ENCODE results near the gene HSPA12A. TPM values are rescaled to one million over a fixed set of nuclear protein-coding genes. Genes with fewer than 3 reads are reported as not detected.

The HSPA12A gene
- total and polyA plus RNA-seq, 7 experiments from 2014 or later = 0.06 to 0.07 TPM; not detected in 5

- Mint-ChIP-seq H3K27me3 (peaks cover 5 to 49% (median 29%) of the 10 kb centered on the region in 5 donors), H3K4me3 (no peak overlapping the region), H3K27ac (no peak overlapping the region), H3K4me1 (peaks cover 0 to 8% (median 0%) of the 10 kb centered on the region in 7 donors), H3K36me3 (no peaks in the 10 kb centered on the region), H3K9me3 (no peaks in the 10 kb centered on the region)
- DNase-seq = no peak
- ATAC-seq = no peak
- no peak overlapping the region for H3K27ac ChIP-seq (ENCODE audit: low read depth, low read length)
- H3K36me3 ChIP-seq (ENCODE audit: control insufficient read depth in 2 of 3, insufficient read depth in 3 of 3, low read length in 3 of 3) = no peaks in the 10 kb centered on the region
- no peaks in the 10 kb centered on the region for H3K4me1 ChIP-seq (ENCODE audit: control insufficient read depth in 2 of 2, insufficient read depth in 2 of 2, low read length in 2 of 2)
- intact Hi-C loops (cut with micrococcal nuclease) = no loop called here
- POLR2A ChIA-PET = no interaction called here
- no peaks in the 10 kb centered on the region for H3K9me3 ChIP-seq (ENCODE audit: control insufficient read depth in 2 of 3, low read length in 3 of 3)
- H3K27me3 ChIP-seq (ENCODE audit: control insufficient read depth in 2 of 2, insufficient read depth in 2 of 2, low read length in 2 of 2) = no peaks in the 10 kb centered on the region
- CTCF ChIA-PET = no interaction called here
- H3K4me3 ChIP-seq (ENCODE audit: low read length) = no peak overlapping the region
Observed at GRCh38 chr10:116771101-116771958, 29.0 kb upstream of the HSPA12A start.

- CTCF ChIA-PET = no interaction called here
- Histone ChIP-seq H3K4me3 (ENCODE audit: low read length) (no peak overlapping the region), H3K27ac (ENCODE audit: low read depth, low read length) (no peak overlapping the region), H3K27me3 (ENCODE audit: control insufficient read depth in 2 of 2, insufficient read depth in 2 of 2, low read length in 2 of 2) (no peaks in the 10 kb centered on the region), H3K36me3 (ENCODE audit: control insufficient read depth in 2 of 3, insufficient read depth in 3 of 3, low read length in 3 of 3) (no peaks in the 10 kb centered on the region), H3K9me3 (ENCODE audit: control insufficient read depth in 2 of 3, low read length in 3 of 3) (no peaks in the 10 kb centered on the region), H3K4me1 (ENCODE audit: control insufficient read depth in 2 of 2, insufficient read depth in 2 of 2, low read length in 2 of 2) (no peaks in the 10 kb centered on the region)
- peaks cover 0 to 8% (median 0%) of the 10 kb centered on the region in 7 donors for H3K4me1 Mint-ChIP-seq
- ATAC-seq (no peak), DNase-seq (no peak)
- H3K36me3 Mint-ChIP-seq = no peaks in the 10 kb centered on the region
- peaks cover 0 to 2% (median 0%) of the 10 kb centered on the region in 11 donors for H3K9me3 Mint-ChIP-seq
- peaks cover 10 to 52% (median 38%) of the 10 kb centered on the region in 5 donors for H3K27me3 Mint-ChIP-seq
- no peak overlapping the region for H3K27ac Mint-ChIP-seq
- no peak overlapping the region for H3K4me3 Mint-ChIP-seq
- POLR2A ChIA-PET = no interaction called here
- intact Hi-C loops (cut with micrococcal nuclease) = no loop called here
Observed at GRCh38 chr10:116770281-116770680, 27.9 kb upstream of the HSPA12A start.

- POLR2A ChIA-PET = no interaction called here
- Histone ChIP-seq H3K27me3 (ENCODE audit: control insufficient read depth in 2 of 2, insufficient read depth in 2 of 2, low read length in 2 of 2) (no peaks in the 10 kb centered on the region), H3K36me3 (ENCODE audit: control insufficient read depth in 2 of 3, insufficient read depth in 3 of 3, low read length in 3 of 3) (no peaks in the 10 kb centered on the region), H3K4me1 (ENCODE audit: control insufficient read depth in 2 of 2, insufficient read depth in 2 of 2, low read length in 2 of 2) (no peaks in the 10 kb centered on the region), H3K9me3 (ENCODE audit: control insufficient read depth in 2 of 3, low read length in 3 of 3) (no peaks in the 10 kb centered on the region), H3K4me3 (ENCODE audit: low read length) (no peak overlapping the region), H3K27ac (ENCODE audit: low read depth, low read length) (no peak overlapping the region)
- Mint-ChIP-seq H3K9me3 (peaks cover 0 to 3% (median 0%) of the 10 kb centered on the region in 11 donors), H3K27ac (no peak overlapping the region), H3K4me1 (peaks cover 0 to 8% (median 0%) of the 10 kb centered on the region in 7 donors), H3K36me3 (no peaks in the 10 kb centered on the region), H3K4me3 (no peak overlapping the region), H3K27me3 (peaks cover 11 to 52% (median 40%) of the 10 kb centered on the region in 5 donors)
- DNase-seq (no peak), ATAC-seq (no peak)
- intact Hi-C loops (cut with micrococcal nuclease) = loop anchor here in 1 of 2 donors (5.0 kb wide), 1 partner anchor 247 kb away; no protein-coding TSS in a partner anchor
- CTCF ChIA-PET = no interaction called here
Observed at GRCh38 chr10:116769791-116770190, 27.4 kb upstream of the HSPA12A start.

GRCh38 chr10:116769368-116769767 lies 27.0 kb upstream of the HSPA12A start:
- intact Hi-C loops (cut with micrococcal nuclease) = loop anchor here in 1 of 2 donors (5.0 kb wide), 1 partner anchor 247 kb away; no protein-coding TSS in a partner anchor
- Mint-ChIP-seq H3K9me3 (peaks cover 0 to 7% (median 0%) of the 10 kb centered on the region in 11 donors), H3K36me3 (no peaks in the 10 kb centered on the region), H3K27me3 (peaks cover 12 to 54% (median 42%) of the 10 kb centered on the region in 5 donors), H3K27ac (no peak overlapping the region), H3K4me1 (peaks cover 0 to 8% (median 0%) of the 10 kb centered on the region in 7 donors), H3K4me3 (no peak overlapping the region)
- H3K9me3 ChIP-seq (ENCODE audit: control insufficient read depth in 2 of 3, low read length in 3 of 3) = no peaks in the 10 kb centered on the region
- no peaks in the 10 kb centered on the region for H3K27me3 ChIP-seq (ENCODE audit: control insufficient read depth in 2 of 2, insufficient read depth in 2 of 2, low read length in 2 of 2)
- POLR2A ChIA-PET = no interaction called here
- DNase-seq (no peak), ATAC-seq (no peak)
- H3K36me3 ChIP-seq (ENCODE audit: control insufficient read depth in 2 of 3, insufficient read depth in 3 of 3, low read length in 3 of 3) = no peaks in the 10 kb centered on the region
- no peak overlapping the region for H3K27ac ChIP-seq (ENCODE audit: low read depth, low read length)
- no peak overlapping the region for H3K4me3 ChIP-seq (ENCODE audit: low read length)
- CTCF ChIA-PET = no interaction called here
- no peaks in the 10 kb centered on the region for H3K4me1 ChIP-seq (ENCODE audit: control insufficient read depth in 2 of 2, insufficient read depth in 2 of 2, low read length in 2 of 2)

GRCh38 chr10:116768786-116769185 lies 26.4 kb upstream of the HSPA12A start:
- no peak overlapping the region for H3K4me3 Mint-ChIP-seq
- no peaks in the 10 kb centered on the region for H3K36me3 Mint-ChIP-seq
- H3K36me3 ChIP-seq (ENCODE audit: control insufficient read depth in 2 of 3, insufficient read depth in 3 of 3, low read length in 3 of 3) = no peaks in the 10 kb centered on the region
- H3K9me3 Mint-ChIP-seq = peaks cover 0 to 9% (median 0%) of the 10 kb centered on the region in 11 donors
- no peak for DNase-seq
- no peak for ATAC-seq
- H3K27ac ChIP-seq (ENCODE audit: low read depth, low read length) = no peak overlapping the region
- no peaks in the 10 kb centered on the region for H3K9me3 ChIP-seq (ENCODE audit: control insufficient read depth in 2 of 3, low read length in 3 of 3)
- H3K27me3 Mint-ChIP-seq = peaks cover 15 to 55% (median 46%) of the 10 kb centered on the region in 5 donors
- intact Hi-C loops (cut with micrococcal nuclease) = loop anchor here in 1 of 2 donors (5.0 kb wide), 1 partner anchor 246 kb away; no protein-coding TSS in a partner anchor
- ChIA-PET POLR2A (no interaction called here), CTCF (no interaction called here)
- H3K4me3 ChIP-seq (ENCODE audit: low read length) = no peak overlapping the region
- H3K4me1 ChIP-seq (ENCODE audit: control insufficient read depth in 2 of 2, insufficient read depth in 2 of 2, low read length in 2 of 2) = no peaks in the 10 kb centered on the region
- H3K4me1 Mint-ChIP-seq = peaks cover 0 to 8% (median 0%) of the 10 kb centered on the region in 7 donors
- H3K27ac Mint-ChIP-seq = no peak overlapping the region
- no peaks in the 10 kb centered on the region for H3K27me3 ChIP-seq (ENCODE audit: control insufficient read depth in 2 of 2, insufficient read depth in 2 of 2, low read length in 2 of 2)

- ATAC-seq = no peak
- Histone ChIP-seq H3K4me1 (ENCODE audit: control insufficient read depth in 2 of 2, insufficient read depth in 2 of 2, low read length in 2 of 2) (no peaks in the 10 kb centered on the region), H3K9me3 (ENCODE audit: control insufficient read depth in 2 of 3, low read length in 3 of 3) (no peaks in the 10 kb centered on the region), H3K27me3 (ENCODE audit: control insufficient read depth in 2 of 2, insufficient read depth in 2 of 2, low read length in 2 of 2) (no peaks in the 10 kb centered on the region), H3K27ac (ENCODE audit: low read depth, low read length) (no peak overlapping the region), H3K4me3 (ENCODE audit: low read length) (no peak overlapping the region), H3K36me3 (ENCODE audit: control insufficient read depth in 2 of 3, insufficient read depth in 3 of 3, low read length in 3 of 3) (no peaks in the 10 kb centered on the region)
- POLR2A ChIA-PET = interaction anchor here (0.6 kb wide), 1 partner anchor 1782 kb away, joined by 3 read pairs; no protein-coding TSS in a partner anchor
- Mint-ChIP-seq H3K9me3 (peaks cover 0 to 9% (median 2%) of the 10 kb centered on the region in 11 donors), H3K4me3 (no peak overlapping the region), H3K4me1 (peaks cover 0 to 8% (median 0%) of the 10 kb centered on the region in 7 donors), H3K27me3 (peaks cover 26 to 72% (median 62%) of the 10 kb centered on the region in 5 donors), H3K36me3 (no peaks in the 10 kb centered on the region), H3K27ac (no peak overlapping the region)
- intact Hi-C loops (cut with micrococcal nuclease) = loop anchor here in 1 of 2 donors (5.0 kb wide), 1 partner anchor 245 kb away; no protein-coding TSS in a partner anchor
- CTCF ChIA-PET = no interaction called here
- DNase-seq = no peak
Observed at GRCh38 chr10:116766837-116767634, 24.7 kb upstream of the HSPA12A start.

All from naive thymus-derived CD4-positive, alpha-beta T cell (primary cell).